Thyroid gland (tissue), 4 donors: ENCODE data around the gene CXCL10. TPM values are rescaled to one million over a fixed set of nuclear protein-coding genes. Genes with fewer than 3 reads are reported as not detected.

Experiments used
- DNase-seq, 2 donors: peaks; one replicate each; pipeline ENCODE4 v3.0.0-alpha.2; 2019
- H3K27ac ChIP-seq, 3 donors: fragments of 200-600 bp; sonication (generic); 1 replicate in 2 of 3; 2 replicates in 1 of 3; pipeline ENCODE4 v1.5.1; 2016 to 2019; ENCODE audit warnings: mild to moderate bottlenecking in 1 of 3, moderate library complexity in 1 of 3
- H3K27me3 ChIP-seq: fragments of 200-600 bp; sonication (generic); one replicate; pipeline ENCODE4 v1.5.1; 2019
- H3K36me3 ChIP-seq, 2 donors: fragments of 200-600 bp; sonication (generic); one replicate each; pipeline ENCODE4 v1.5.1; 2016 to 2019
- H3K4me1 ChIP-seq, 2 donors: fragments of 200-600 bp; sonication (generic); one replicate each; pipeline ENCODE4 v1.5.1; 2017 to 2019
- H3K4me3 ChIP-seq, 3 donors: fragments of 200-600 bp; sonication (generic); replicated peaks in 1 of 3; 1 replicate in 2 of 3; 2 replicates in 1 of 3; pipeline ENCODE4 v1.5.1; 2016; ENCODE audit warnings: mild to moderate bottlenecking in 1 of 3
- H3K9me3 ChIP-seq: fragments of 200-600 bp; sonication (generic); one replicate; pipeline ENCODE4 v1.5.1; 2017
- POLR2A ChIP-seq, 2 donors: fragments of 450-650 bp; IDR thresholded peaks; one replicate each; pipeline ENCODE4 v1.6.1; 2017; ENCODE audit warnings: antibody characterized with exemption in 2 of 2, mild to moderate bottlenecking in 2 of 2, moderate library complexity in 1 of 2
- WGBS, 2 donors: methylation state at CpG; one replicate each; pipeline ENCODE4 v1.1.5; 2017; 5-methylcytosine and 5-hydroxymethylcytosine counted together
- intact Hi-C: fragments of 100-400 bp; cut with DNase I; formaldehyde crosslinking; loops from one replicate; pipeline ENCODE4 v1.15.1; 2023
- total RNA-seq, 4 donors: library from RNA; depleted of rRNA; stranded (reverse); fragments of >200 nt; gene quantifications; one replicate each; pipeline ENCODE4 v1.2.3, GENCODE V29; 2016
- TF ChIP-seq, protein P1 (sequence below), 6 experiments: fragments of 200-600 bp in 3 of 6; fragments of 450-650 bp in 3 of 6; sonication (generic) in 3 of 6; IDR thresholded peaks; one replicate each; pipeline ENCODE4 v1.5.1; 2016 to 2019; ENCODE audit warnings: antibody characterized with exemption in 6 of 6, mild to moderate bottlenecking in 2 of 6, inconsistent platforms in 1 of 6, moderate library complexity in 1 of 6

The CXCL10 gene
- total RNA-seq, 4 donors from 2014 or later = 2.7 TPM; not detected in 3

DNA sequence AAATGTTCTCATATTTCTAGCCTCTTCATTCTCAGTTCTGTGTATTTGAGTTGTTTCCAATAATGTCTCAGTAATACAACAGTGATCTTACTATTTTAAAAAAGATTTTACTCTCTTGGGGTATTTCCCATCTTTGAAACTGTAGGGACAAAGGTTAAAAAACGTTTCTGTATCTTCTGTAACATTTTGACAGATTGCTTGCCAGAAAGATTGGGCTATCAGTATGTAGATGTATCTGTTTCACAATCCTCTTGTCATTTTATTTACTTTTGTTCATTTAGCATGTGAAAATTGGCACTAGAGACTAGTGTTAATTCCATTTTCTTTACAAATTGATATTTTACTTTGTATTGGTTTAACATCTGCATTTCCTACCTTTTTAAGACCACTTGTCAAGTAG, 9.8 kb downstream of the CXCL10 start:
- Histone ChIP-seq H3K36me3 (no peaks in the 10 kb centered on the region), H3K27me3 (no peaks in the 10 kb centered on the region), H3K27ac (no peak overlapping the region), H3K4me3 (no peak overlapping the region), H3K9me3 (no peaks in the 10 kb centered on the region), H3K4me1 (peaks cover 0 to 12% of the 10 kb centered on the region in 2 donors)
- no peak for DNase-seq
- WGBS, 2 donors = 48 to 50% methylated on average over 1 of the region's 1 CpG
- TF ChIP-seq, protein P1, sequence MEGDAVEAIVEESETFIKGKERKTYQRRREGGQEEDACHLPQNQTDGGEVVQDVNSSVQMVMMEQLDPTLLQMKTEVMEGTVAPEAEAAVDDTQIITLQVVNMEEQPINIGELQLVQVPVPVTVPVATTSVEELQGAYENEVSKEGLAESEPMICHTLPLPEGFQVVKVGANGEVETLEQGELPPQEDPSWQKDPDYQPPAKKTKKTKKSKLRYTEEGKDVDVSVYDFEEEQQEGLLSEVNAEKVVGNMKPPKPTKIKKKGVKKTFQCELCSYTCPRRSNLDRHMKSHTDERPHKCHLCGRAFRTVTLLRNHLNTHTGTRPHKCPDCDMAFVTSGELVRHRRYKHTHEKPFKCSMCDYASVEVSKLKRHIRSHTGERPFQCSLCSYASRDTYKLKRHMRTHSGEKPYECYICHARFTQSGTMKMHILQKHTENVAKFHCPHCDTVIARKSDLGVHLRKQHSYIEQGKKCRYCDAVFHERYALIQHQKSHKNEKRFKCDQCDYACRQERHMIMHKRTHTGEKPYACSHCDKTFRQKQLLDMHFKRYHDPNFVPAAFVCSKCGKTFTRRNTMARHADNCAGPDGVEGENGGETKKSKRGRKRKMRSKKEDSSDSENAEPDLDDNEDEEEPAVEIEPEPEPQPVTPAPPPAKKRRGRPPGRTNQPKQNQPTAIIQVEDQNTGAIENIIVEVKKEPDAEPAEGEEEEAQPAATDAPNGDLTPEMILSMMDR (IDR thresholded peaks at IDR 0.05) = no peak
- intact Hi-C loops = no loop called here

DNA sequence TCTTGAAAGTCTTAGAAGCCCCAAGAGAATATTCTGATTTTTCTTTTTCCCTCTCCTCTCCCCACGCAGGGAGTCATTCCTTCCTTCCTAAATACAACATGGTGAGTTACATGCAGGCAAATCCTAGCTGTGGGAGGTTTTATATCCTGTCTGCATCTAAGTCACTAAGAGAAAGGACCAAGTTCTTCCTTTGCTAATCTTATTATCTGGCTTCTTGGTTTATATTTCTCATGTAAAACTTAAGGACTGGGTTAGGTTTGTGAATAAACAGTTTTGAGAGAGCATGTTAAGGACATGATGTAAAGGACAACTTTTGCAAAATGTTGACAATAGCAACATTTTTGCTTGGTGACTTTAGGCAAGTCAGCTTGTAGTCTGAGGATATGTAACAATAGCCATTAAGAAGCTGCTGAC, 10.9 kb downstream of the CXCL10 start:
- no peak overlapping the region for H3K4me3 ChIP-seq
- intact Hi-C loops = no loop called here
- 39 to 58% methylated on average over 1 of the region's 1 CpG for WGBS, 2 donors
- H3K27ac ChIP-seq = peak overlapping the region in 2 of 3 donors; percentile 7 to 26
- no peak for DNase-seq
- H3K36me3 ChIP-seq = no peaks in the 10 kb centered on the region
- no peaks in the 10 kb centered on the region for H3K27me3 ChIP-seq
- TF ChIP-seq, protein P1 (IDR thresholded peaks at IDR 0.05) = no peak
- no peak for TF ChIP-seq POLR2A (IDR thresholded peaks at IDR 0.05)
- no peaks in the 10 kb centered on the region for H3K9me3 ChIP-seq
- H3K4me1 ChIP-seq = peaks cover 0 to 12% of the 10 kb centered on the region in 2 donors

DNA sequence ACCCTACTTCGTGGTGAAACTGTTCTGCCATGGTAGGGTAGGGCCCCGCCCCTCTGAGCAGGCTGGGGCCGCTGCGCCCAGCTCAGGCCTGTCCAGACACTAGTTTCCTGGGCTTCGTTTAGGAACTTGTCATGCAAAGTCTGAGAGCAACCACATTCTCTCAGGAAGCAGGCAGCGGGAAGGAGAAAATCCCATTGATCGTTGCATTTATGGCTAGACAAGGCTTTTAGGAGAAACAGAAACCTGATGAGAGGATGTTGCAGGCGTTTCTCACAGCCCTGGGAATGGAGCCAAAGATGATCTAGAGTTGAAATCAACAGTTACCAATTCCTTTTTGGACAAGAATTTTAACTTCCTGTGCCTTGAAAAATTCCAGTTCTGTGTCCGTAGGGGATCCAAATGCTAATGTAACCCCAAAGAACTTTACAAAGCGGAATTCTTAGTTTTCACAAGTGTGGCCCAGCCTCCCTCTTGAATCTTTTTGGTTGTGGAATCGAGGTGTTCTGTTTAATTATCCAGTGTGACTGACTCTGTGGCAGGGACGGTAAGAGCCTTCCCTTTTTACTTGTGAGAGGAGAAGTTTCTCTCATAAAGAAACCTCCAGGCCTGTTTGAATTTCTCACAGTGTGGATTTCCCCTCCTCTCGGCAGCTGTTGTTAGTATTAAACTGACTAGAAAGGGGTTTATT, 11.5 kb downstream of the CXCL10 start:
- no peak for DNase-seq
- no peak for TF ChIP-seq POLR2A (IDR thresholded peaks at IDR 0.05)
- TF ChIP-seq, protein P1 (IDR thresholded peaks at IDR 0.05) = no peak
- Histone ChIP-seq H3K9me3 (no peaks in the 10 kb centered on the region), H3K4me1 (peaks cover 0 to 12% of the 10 kb centered on the region in 2 donors), H3K27ac (peak overlapping the region in 2 of 3 donors; percentile 7 to 26), H3K27me3 (no peaks in the 10 kb centered on the region), H3K36me3 (no peaks in the 10 kb centered on the region), H3K4me3 (no peak overlapping the region)
- 51 to 55% methylated on average over 13 of the region's 13 CpGs for WGBS, 2 donors
- intact Hi-C loops = no loop called here

GRCh38 chr4:76011018-76011670, 12.2 kb downstream of the CXCL10 start:
- intact Hi-C loops = no loop called here
- Histone ChIP-seq H3K4me1 (peaks cover 0 to 12% of the 10 kb centered on the region in 2 donors), H3K36me3 (no peaks in the 10 kb centered on the region), H3K4me3 (no peak overlapping the region), H3K27me3 (no peaks in the 10 kb centered on the region), H3K27ac (no peak overlapping the region), H3K9me3 (no peaks in the 10 kb centered on the region)
- no peak for TF ChIP-seq POLR2A (IDR thresholded peaks at IDR 0.05)
- TF ChIP-seq, protein P1 (IDR thresholded peaks at IDR 0.05) = no peak
- DNase-seq = no peak
- 95 to 97% methylated on average over 16 to 19 of the region's 31 CpGs for WGBS, 2 donors

DNA sequence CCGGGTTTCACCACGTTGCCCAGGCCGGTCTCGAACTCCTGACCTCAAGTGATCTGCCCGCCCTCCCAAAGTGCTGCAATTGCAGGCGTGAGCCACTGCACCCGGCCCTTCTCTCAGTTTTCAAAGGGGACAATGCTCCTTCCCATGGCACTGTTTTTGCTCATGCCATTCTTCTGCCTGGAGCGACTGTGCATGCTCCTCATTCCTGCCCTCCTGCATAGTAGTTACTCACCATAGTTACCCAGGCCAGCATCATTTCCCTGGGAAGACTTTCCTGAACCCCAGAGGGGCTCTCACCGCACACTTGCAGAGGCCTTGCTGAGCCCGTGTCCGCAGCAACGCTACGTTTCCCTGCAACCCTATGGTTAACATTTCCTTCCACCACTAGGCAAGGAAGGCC, 12.7 kb downstream of the CXCL10 start:
- no peak overlapping the region for H3K4me3 ChIP-seq
- 95 to 97% methylated on average over 13 of the region's 13 CpGs for WGBS, 2 donors
- no peak for TF ChIP-seq POLR2A (IDR thresholded peaks at IDR 0.05)
- TF ChIP-seq, protein P1 (IDR thresholded peaks at IDR 0.05) = no peak
- DNase-seq = no peak
- intact Hi-C loops = no loop called here
- no peaks in the 10 kb centered on the region for H3K36me3 ChIP-seq
- no peaks in the 10 kb centered on the region for H3K27me3 ChIP-seq
- H3K9me3 ChIP-seq = no peaks in the 10 kb centered on the region
- H3K27ac ChIP-seq = no peak overlapping the region
- peaks cover 0 to 12% of the 10 kb centered on the region in 2 donors for H3K4me1 ChIP-seq
